GM21576 (cell line): ENCODE results near the gene CA5A.
"Not testable (repeated sequence)": the region's sequence is repeated elsewhere in the genome, so short reads cannot be mapped to it uniquely, and the experiment has no call there.

Experiments
- ATAC-seq: cut with Tn5 transposase; IDR thresholded peaks from one replicate; pipeline ENCODE4 v1.9.1; 2021; ENCODE audit warnings: mild to moderate bottlenecking, moderate library complexity; ENCODE audit not compliant: unreplicated experiment

Gene CA5A

GRCh38 chr16:87897521-87898505, 38.5 kb downstream of the CA5A start:
- ATAC-seq, result no peak

GRCh38 chr16:87896924-87897520, 39.3 kb downstream of the CA5A start:
- not testable (repeated sequence) for ATAC-seq

- not testable (repeated sequence) for ATAC-seq
Measured at GRCh38 chr16:87896176-87896890, 40.0 kb downstream of the CA5A start.

- ATAC-seq, result peak; percentile 69
Measured at GRCh38 chr16:87895641-87896141, 40.6 kb downstream of the CA5A start.

- not testable (repeated sequence) for ATAC-seq
Measured at GRCh38 chr16:87894005-87894404, 42.3 kb downstream of the CA5A start.

GRCh38 chr16:87891764-87892163, 44.6 kb downstream of the CA5A start:
- no peak for ATAC-seq

GRCh38 chr16:87889762-87890161, 46.6 kb downstream of the CA5A start:
- not testable (repeated sequence) for ATAC-seq

GRCh38 chr16:87888346-87888745, 48.0 kb downstream of the CA5A start:
- ATAC-seq, result not testable (repeated sequence)

- not testable (repeated sequence) for ATAC-seq
Measured at GRCh38 chr16:87887931-87888330, 48.4 kb downstream of the CA5A start.

GRCh38 chr16:87885371-87885967, 50.9 kb downstream of the CA5A start:
- not testable (repeated sequence) for ATAC-seq

GRCh38 chr16:87882436-87883019, 53.8 kb downstream of the CA5A start:
- ATAC-seq, result no peak

- ATAC-seq, result no peak
Measured at GRCh38 chr16:87881324-87882200, 54.8 kb downstream of the CA5A start.

- ATAC-seq, result no peak
Measured at GRCh38 chr16:87880117-87880696, 56.1 kb downstream of the CA5A start.

GRCh38 chr16:87879411-87880013, 56.8 kb downstream of the CA5A start:
- not testable (repeated sequence) for ATAC-seq

GRCh38 chr16:87878704-87879103, 57.6 kb downstream of the CA5A start:
- ATAC-seq, result no peak

GRCh38 chr16:87877942-87878507, 58.3 kb downstream of the CA5A start:
- ATAC-seq, result no peak

GRCh38 chr16:87874639-87875427, 61.5 kb downstream of the CA5A start:
- ATAC-seq, result no peak
